Mesendoderm (in vitro differentiated cells): ENCODE results near the gene CFAP99.

ENCODE experiments used
- DNase-seq: peaks from one replicate; pipeline ENCODE4 v3.0.0; 2013
- H2AK5ac ChIP-seq: 2 replicates; pipeline ENCODE4 v1.6.1; 2013; ENCODE audit warnings: low read length, inconsistent platforms
- H2BK120ac ChIP-seq: 2 replicates; pipeline ENCODE4 v1.6.1; 2013; ENCODE audit warnings: low read depth, mild to moderate bottlenecking, low read length, moderate library complexity, mixed read lengths
- H2BK15ac ChIP-seq: replicated peaks from 2 replicates; pipeline ENCODE4 v1.6.1; 2013; ENCODE audit warnings: low read depth, mild to moderate bottlenecking, moderate library complexity
- H2BK5ac ChIP-seq: 2 replicates; pipeline ENCODE4 v1.6.1; 2013; ENCODE audit warnings: low read length, inconsistent platforms
- H3K18ac ChIP-seq: 2 replicates; pipeline ENCODE4 v1.6.1; 2013; ENCODE audit warnings: mild to moderate bottlenecking, low read length, mixed read lengths
- H3K23ac ChIP-seq: one replicate; pipeline ENCODE4 v1.6.1; 2013; ENCODE audit warnings: low read length
- H3K27ac ChIP-seq: 2 replicates; pipeline ENCODE4 v1.5.1; 2013; ENCODE audit warnings: low read depth, mild to moderate bottlenecking, inconsistent platforms, low read length, moderate library complexity
- H3K27me3 ChIP-seq: 2 replicates; pipeline ENCODE4 v1.6.1; 2013; ENCODE audit warnings: low read length, control low read depth, mild to moderate bottlenecking, inconsistent platforms; ENCODE audit not compliant: insufficient read depth, poor library complexity
- H3K36me3 ChIP-seq: 2 replicates; pipeline ENCODE4 v1.6.1; 2013; ENCODE audit warnings: low read length, inconsistent platforms; ENCODE audit not compliant: control insufficient read depth, insufficient read depth
- H3K4ac ChIP-seq: one replicate; pipeline ENCODE4 v1.6.1; 2013; ENCODE audit warnings: low read depth, mild to moderate bottlenecking, low read length, moderate library complexity
- H3K4me1 ChIP-seq: 2 replicates; pipeline ENCODE4 v1.6.1; 2013; ENCODE audit warnings: low read depth, low read length, inconsistent platforms; ENCODE audit not compliant: control insufficient read depth
- H3K4me2 ChIP-seq: 2 replicates; pipeline ENCODE4 v1.6.1; 2013; ENCODE audit warnings: low read length
- H3K4me3 ChIP-seq: 2 replicates; pipeline ENCODE4 v1.5.1; 2013; ENCODE audit warnings: mild to moderate bottlenecking, low read length
- H3K56ac ChIP-seq: one replicate; pipeline ENCODE4 v1.6.1; 2013; ENCODE audit warnings: low read length
- H3K79me1 ChIP-seq: 2 replicates; pipeline ENCODE4 v1.6.1; 2013; ENCODE audit warnings: low read length, inconsistent platforms
- H3K79me2 ChIP-seq: 2 replicates; pipeline ENCODE4 v1.6.1; 2013; ENCODE audit warnings: mild to moderate bottlenecking, low read length; ENCODE audit not compliant: control insufficient read depth, insufficient read depth
- H3K9ac ChIP-seq: 2 replicates; pipeline ENCODE4 v1.6.1; 2013; ENCODE audit warnings: low read length, inconsistent platforms
- H4K5ac ChIP-seq: one replicate; pipeline ENCODE4 v1.6.1; 2013; ENCODE audit warnings: low read length
- H4K8ac ChIP-seq: one replicate; pipeline ENCODE4 v1.6.1; 2013; ENCODE audit warnings: low read depth, mild to moderate bottlenecking, control low read depth, low read length, moderate library complexity
- WGBS: extraction: QIAGEN DNeasy Blood & Tissue Kit; methylation state at CpG from one replicate; pipeline ENCODE4 v1.1.7; 2013; ENCODE audit warnings: low lambda C conversion rate, missing lambda C conversion rate; ENCODE audit not compliant: insufficient coverage; ENCODE audit errors: extremely low coverage; 5-methylcytosine and 5-hydroxymethylcytosine counted together

CFAP99 gene

DNA sequence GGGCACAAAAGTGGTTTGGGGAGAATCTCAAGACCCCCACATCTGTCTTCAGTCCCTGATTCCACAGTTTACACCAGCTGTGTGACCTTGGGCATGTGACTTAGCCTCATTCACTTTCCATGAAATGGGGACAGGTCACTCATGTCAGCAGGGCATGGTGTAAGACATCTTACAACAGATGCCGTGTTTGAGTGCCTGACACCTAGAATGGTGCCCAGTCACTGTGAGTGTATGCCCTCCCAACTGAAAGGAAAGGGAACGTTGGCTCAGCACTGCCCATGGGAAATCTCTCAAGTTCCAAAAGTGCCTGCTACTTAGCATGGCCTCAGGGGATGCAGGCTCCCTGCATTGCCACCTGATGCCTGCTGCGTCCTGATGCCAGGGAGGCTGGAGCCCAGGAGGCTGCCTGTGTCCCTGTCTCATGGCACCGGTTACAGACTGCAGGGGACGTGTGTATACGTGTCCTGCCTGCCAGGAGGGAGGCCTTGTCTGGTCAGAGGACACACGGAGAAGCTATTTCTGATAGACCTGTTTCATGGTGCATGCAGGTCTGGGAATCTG lies 82.4 kb downstream of the CFAP99 start:
- Histone ChIP-seq H3K79me2 (peaks cover 7% of the 10 kb centered on the region), H3K18ac (no peak overlapping the region), H2AK5ac (no peak overlapping the region), H3K36me3 (peaks cover 25% of the 10 kb centered on the region), H3K23ac (no peak overlapping the region), H3K56ac (no peak overlapping the region), H2BK120ac (no peak overlapping the region), H3K4me2 (no peak overlapping the region), H3K4ac (no peak overlapping the region), H3K27ac (no peak overlapping the region), H4K8ac (no peak overlapping the region), H3K9ac (no peak overlapping the region), H3K79me1 (peaks cover 13% of the 10 kb centered on the region), H3K4me3 (no peak overlapping the region), H2BK5ac (no peak overlapping the region), H4K5ac (no peak overlapping the region), H2BK15ac (no peak overlapping the region), H3K4me1 (no peaks in the 10 kb centered on the region), H3K27me3 (no peaks in the 10 kb centered on the region)
- no peak for DNase-seq
- no CpG with 5 or more reads among the region's 7 CpGs for WGBS

DNA sequence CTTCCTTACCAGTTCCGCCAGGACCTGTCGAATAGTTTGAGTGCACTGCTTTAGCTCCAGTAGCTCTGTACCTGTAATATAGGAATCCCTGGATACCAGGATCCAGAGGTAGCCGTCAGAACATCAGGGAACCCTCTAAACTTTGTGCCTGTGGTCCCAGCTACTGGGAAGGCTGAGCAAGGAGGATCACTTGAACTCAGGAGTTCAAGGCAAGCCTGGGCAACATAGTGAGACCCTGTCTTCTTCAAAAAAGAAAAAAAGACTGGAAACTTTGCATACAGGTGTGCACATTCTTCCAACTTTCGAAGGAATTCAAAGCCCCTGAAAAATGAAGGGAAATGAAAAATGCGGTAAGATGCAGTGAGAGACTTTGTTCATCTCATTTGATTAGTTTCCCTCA lies 85.1 kb downstream of the CFAP99 start:
- Histone ChIP-seq H3K23ac (no peak overlapping the region), H3K18ac (no peak overlapping the region), H3K27me3 (no peaks in the 10 kb centered on the region), H3K79me1 (peaks cover 14% of the 10 kb centered on the region), H3K56ac (no peak overlapping the region), H3K4ac (no peak overlapping the region), H4K8ac (no peak overlapping the region), H2BK5ac (no peak overlapping the region), H2BK120ac (no peak overlapping the region), H3K36me3 (peaks cover 19% of the 10 kb centered on the region), H3K4me3 (no peak overlapping the region), H2AK5ac (no peak overlapping the region), H4K5ac (no peak overlapping the region), H3K4me2 (no peak overlapping the region), H3K9ac (no peak overlapping the region), H3K27ac (no peak overlapping the region), H3K79me2 (peaks cover 9% of the 10 kb centered on the region), H2BK15ac (no peak overlapping the region), H3K4me1 (no peaks in the 10 kb centered on the region)
- WGBS: no CpG with 5 or more reads among the region's 5 CpGs
- no peak for DNase-seq

DNA sequence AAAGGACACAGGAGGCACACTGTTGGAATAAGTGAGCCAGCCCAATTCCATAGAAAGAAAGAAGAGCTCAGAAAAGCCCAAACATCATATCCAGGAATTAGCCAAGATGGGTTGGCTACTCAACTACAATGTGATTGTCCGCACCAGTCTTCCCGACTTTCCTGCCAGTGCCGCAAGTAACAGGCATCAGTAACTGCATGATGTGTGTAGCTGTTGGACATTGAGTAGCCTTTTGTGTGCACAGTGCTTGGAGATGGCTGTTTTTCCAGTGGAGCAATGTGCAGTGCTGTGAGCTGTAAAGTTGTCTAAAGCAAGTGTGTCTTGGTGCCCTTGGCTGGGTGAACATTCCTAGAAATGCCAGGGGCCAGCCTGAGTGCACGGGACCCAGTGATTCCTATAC lies 88.5 kb downstream of the CFAP99 start:
- H3K79me1 ChIP-seq: peaks cover 15% of the 10 kb centered on the region
- no peak overlapping the region for H3K4me3 ChIP-seq
- H3K18ac ChIP-seq: no peak overlapping the region
- H4K8ac ChIP-seq: no peak overlapping the region
- H2AK5ac ChIP-seq: no peak overlapping the region
- no peaks in the 10 kb centered on the region for H3K4me1 ChIP-seq
- H3K4ac ChIP-seq: no peak overlapping the region
- H3K36me3 ChIP-seq: peaks cover 13% of the 10 kb centered on the region
- no peaks in the 10 kb centered on the region for H3K27me3 ChIP-seq
- no peak overlapping the region for H2BK5ac ChIP-seq
- no peak overlapping the region for H3K56ac ChIP-seq
- H3K4me2 ChIP-seq: no peak overlapping the region
- H2BK15ac ChIP-seq: no peak overlapping the region
- no CpG with 5 or more reads among the region's 4 CpGs for WGBS
- H4K5ac ChIP-seq: no peak overlapping the region
- no peak overlapping the region for H2BK120ac ChIP-seq
- H3K23ac ChIP-seq: no peak overlapping the region
- no peak for DNase-seq
- H3K79me2 ChIP-seq: peaks cover 7% of the 10 kb centered on the region
- H3K27ac ChIP-seq: no peak overlapping the region
- no peak overlapping the region for H3K9ac ChIP-seq

GRCh38 chr4:2507855-2508254 lies 89.1 kb downstream of the CFAP99 start:
- Histone ChIP-seq H3K36me3 (peaks cover 18% of the 10 kb centered on the region), H3K27me3 (no peaks in the 10 kb centered on the region), H3K23ac (no peak overlapping the region), H3K79me2 (peaks cover 7% of the 10 kb centered on the region), H3K4ac (no peak overlapping the region), H4K5ac (no peak overlapping the region), H3K4me2 (no peak overlapping the region), H3K27ac (no peak overlapping the region), H2BK5ac (no peak overlapping the region), H2AK5ac (no peak overlapping the region), H3K79me1 (peaks cover 15% of the 10 kb centered on the region), H2BK120ac (no peak overlapping the region), H3K18ac (no peak overlapping the region), H3K56ac (no peak overlapping the region), H4K8ac (no peak overlapping the region), H2BK15ac (no peak overlapping the region), H3K4me3 (no peak overlapping the region), H3K4me1 (no peaks in the 10 kb centered on the region), H3K9ac (no peak overlapping the region)
- no peak for DNase-seq
- no CpG with 5 or more reads among the region's 7 CpGs for WGBS

- H3K4me1 ChIP-seq: no peaks in the 10 kb centered on the region
- no peak overlapping the region for H2BK5ac ChIP-seq
- no peak overlapping the region for H3K4ac ChIP-seq
- H3K36me3 ChIP-seq: peaks cover 24% of the 10 kb centered on the region
- no peak overlapping the region for H4K8ac ChIP-seq
- H2BK120ac ChIP-seq: no peak overlapping the region
- WGBS: no CpG with 5 or more reads among the region's 13 CpGs
- H3K23ac ChIP-seq: no peak overlapping the region
- peaks cover 14% of the 10 kb centered on the region for H3K79me1 ChIP-seq
- no peak overlapping the region for H2BK15ac ChIP-seq
- no peak overlapping the region for H2AK5ac ChIP-seq
- no peak overlapping the region for H3K4me2 ChIP-seq
- H3K56ac ChIP-seq: no peak overlapping the region
- no peak overlapping the region for H4K5ac ChIP-seq
- no peak overlapping the region for H3K27ac ChIP-seq
- DNase-seq: no peak
- no peak overlapping the region for H3K18ac ChIP-seq
- no peak overlapping the region for H3K4me3 ChIP-seq
- peaks cover 4% of the 10 kb centered on the region for H3K79me2 ChIP-seq
- H3K9ac ChIP-seq: no peak overlapping the region
- H3K27me3 ChIP-seq: no peaks in the 10 kb centered on the region
Measured at GRCh38 chr4:2510351-2511259, 91.8 kb downstream of the CFAP99 start.
